ENCODE measurements around the gene ZBTB42. TPM values are rescaled to one million over a fixed set of nuclear protein-coding genes. Genes with fewer than 3 reads are reported as not detected.

ZBTB42 gene
- total RNA-seq, 2 experiments from 2014 or later: 1.3 TPM

DNA sequence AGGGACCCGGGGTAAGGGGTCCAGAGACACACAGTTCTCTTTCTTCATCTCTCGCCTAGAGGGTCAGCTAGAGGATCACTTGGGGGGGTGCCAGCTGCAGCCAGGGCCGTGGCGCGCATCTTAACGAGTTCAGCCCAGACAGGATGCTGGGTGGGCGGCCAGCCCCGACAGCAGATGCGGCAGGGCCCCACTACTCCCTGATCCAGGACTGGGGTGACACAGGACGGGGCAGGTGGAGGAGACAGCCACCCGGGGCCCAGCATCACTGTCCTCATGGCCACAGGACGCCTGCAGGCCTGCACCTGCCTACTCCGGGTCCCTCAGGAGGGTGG lies 18.1 kb upstream of the ZBTB42 start:
- intact Hi-C loops (cut with micrococcal nuclease): no loop called here
- CTCF ChIA-PET: no interaction called here
- Mint-ChIP-seq H3K4me1 (ENCODE audit: low read depth) (peaks cover 11% of the 10 kb centered on the region), H3K27ac (no peak overlapping the region), H3K27me3 (no peaks in the 10 kb centered on the region), H3K4me3 (no peak overlapping the region), H3K36me3 (ENCODE audit: low read depth) (no peaks in the 10 kb centered on the region), H3K9me3 (no peaks in the 10 kb centered on the region)
- TF ChIP-seq CTCF (IDR thresholded peaks at IDR 0.05): no peak
- DNase-seq (no peak), ATAC-seq (no peak)
- POLR2A ChIA-PET: interaction anchor here (0.6 kb wide), 1 partner anchor 60 kb away, joined by 3 read pairs; no protein-coding TSS in a partner anchor

- Mint-ChIP-seq H3K4me3 (no peak overlapping the region), H3K27ac (no peak overlapping the region), H3K27me3 (no peaks in the 10 kb centered on the region), H3K9me3 (no peaks in the 10 kb centered on the region), H3K4me1 (ENCODE audit: low read depth) (peaks cover 14% of the 10 kb centered on the region), H3K36me3 (ENCODE audit: low read depth) (no peaks in the 10 kb centered on the region)
- intact Hi-C loops (cut with micrococcal nuclease): no loop called here
- no peak for TF ChIP-seq CTCF (IDR thresholded peaks at IDR 0.05)
- no peak for ATAC-seq
- DNase-seq: no peak
- ChIA-PET POLR2A (interaction anchor here (1.7 kb wide), 1 partner anchor 11 kb away, joined by 5 read pairs; no protein-coding TSS in a partner anchor), CTCF (no interaction called here)
Observed at GRCh38 chr14:104783484-104784217, 17.2 kb upstream of the ZBTB42 start.

DNA sequence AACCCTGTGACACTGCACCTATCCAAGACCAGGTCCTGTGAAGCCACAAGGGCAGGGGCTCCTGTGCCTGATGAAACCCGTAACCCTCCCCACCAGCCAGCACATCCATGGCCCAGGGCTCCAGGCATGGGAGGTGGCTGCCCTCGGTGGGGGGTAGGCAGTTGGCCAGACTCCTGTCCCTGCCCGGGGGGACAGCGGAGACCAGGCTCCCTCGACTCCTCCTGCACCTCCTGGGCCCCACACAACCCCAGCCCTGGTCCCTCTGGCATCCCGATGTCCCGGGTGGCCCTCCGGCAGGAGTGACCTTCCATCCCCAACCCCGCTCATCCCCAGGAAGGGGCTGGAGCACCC lies 16.7 kb upstream of the ZBTB42 start:
- no peaks in the 10 kb centered on the region for H3K36me3 Mint-ChIP-seq (ENCODE audit: low read depth)
- intact Hi-C loops (cut with micrococcal nuclease): no loop called here
- H3K4me3 Mint-ChIP-seq: no peak overlapping the region
- ChIA-PET CTCF (no interaction called here), POLR2A (interaction anchor here (1.7 kb wide), 1 partner anchor 10 kb away, joined by 5 read pairs; no protein-coding TSS in a partner anchor)
- no peak for ATAC-seq
- no peak for DNase-seq
- no peak for TF ChIP-seq CTCF (IDR thresholded peaks at IDR 0.05)
- H3K27ac Mint-ChIP-seq: no peak overlapping the region
- peaks cover 14% of the 10 kb centered on the region for H3K4me1 Mint-ChIP-seq (ENCODE audit: low read depth)
- no peaks in the 10 kb centered on the region for H3K27me3 Mint-ChIP-seq
- no peaks in the 10 kb centered on the region for H3K9me3 Mint-ChIP-seq

DNA sequence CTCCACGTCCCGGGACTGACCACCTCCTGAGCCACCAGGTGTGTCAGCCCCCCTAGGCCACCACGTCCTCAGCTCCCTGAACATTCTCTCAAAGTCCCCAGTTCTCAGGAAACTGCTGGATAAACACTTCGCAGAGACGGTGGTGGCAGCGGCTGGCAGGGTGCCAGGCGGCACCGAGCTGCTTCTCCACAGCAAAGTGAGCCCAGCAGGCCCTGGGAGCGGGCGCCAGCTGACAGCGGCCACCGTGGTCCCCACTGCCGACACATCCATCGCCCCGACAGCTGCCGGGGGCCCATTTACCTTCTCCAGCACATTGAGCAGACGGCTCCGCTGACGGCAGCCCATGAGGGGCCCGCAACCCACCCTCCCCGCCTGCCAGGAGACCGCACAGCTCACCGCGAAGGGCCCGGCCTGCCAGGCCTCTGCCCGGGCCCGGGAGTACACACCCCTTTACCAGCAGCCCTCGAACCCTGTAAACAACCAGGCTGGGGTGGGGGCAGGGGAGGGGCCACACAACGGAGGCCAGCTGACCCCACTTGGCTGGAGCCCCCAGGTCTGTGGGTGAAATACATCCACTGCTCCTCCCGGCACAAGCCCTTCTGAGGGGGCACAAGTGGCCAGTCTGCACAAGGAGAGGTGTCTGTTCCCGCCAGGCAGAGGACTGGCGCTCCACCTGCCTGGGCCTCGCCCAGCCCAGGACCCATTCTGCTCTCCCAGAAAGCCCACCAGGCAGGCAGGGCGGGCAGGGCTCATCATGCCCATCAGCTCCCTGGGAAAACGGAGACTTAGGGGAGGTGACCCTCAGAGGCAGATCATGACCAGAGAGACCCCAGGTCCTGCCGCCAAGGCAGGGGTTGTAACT lies 15.8 kb upstream of the ZBTB42 start:
- TF ChIP-seq CTCF (IDR thresholded peaks at IDR 0.05): no peak
- Mint-ChIP-seq H3K36me3 (ENCODE audit: low read depth) (no peaks in the 10 kb centered on the region), H3K4me1 (ENCODE audit: low read depth) (peaks cover 14% of the 10 kb centered on the region), H3K27ac (peak overlapping the region; percentile 25), H3K4me3 (no peak overlapping the region), H3K27me3 (no peaks in the 10 kb centered on the region), H3K9me3 (no peaks in the 10 kb centered on the region)
- intact Hi-C loops (cut with micrococcal nuclease): no loop called here
- POLR2A ChIA-PET: interaction anchor here (1.1 to 1.7 kb wide), 2 partner anchors 9 to 11 kb away, joined by 4 to 5 read pairs; no protein-coding TSS in a partner anchor
- ATAC-seq: no peak
- no peak for DNase-seq
- CTCF ChIA-PET: no interaction called here

DNA sequence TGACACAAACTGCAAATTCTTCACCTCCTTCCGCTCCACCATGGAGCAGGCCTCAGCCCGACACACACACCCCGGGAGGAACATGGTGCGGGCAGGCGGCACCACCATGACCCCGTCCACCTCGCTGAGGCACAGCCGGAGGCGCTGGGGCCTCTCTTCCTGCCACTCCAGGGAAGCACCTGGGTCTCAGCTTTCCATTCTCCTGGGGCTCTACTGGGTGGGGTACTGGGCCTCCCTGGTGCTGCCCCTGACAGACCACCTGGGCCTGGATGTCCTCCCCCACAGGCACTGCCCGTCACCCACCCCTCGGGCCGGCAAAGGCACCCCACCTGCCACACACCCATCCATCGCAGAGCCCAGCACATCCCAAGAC lies 15.2 kb upstream of the ZBTB42 start:
- Mint-ChIP-seq H3K27ac (peak overlapping the region; percentile 46), H3K27me3 (no peaks in the 10 kb centered on the region), H3K4me1 (ENCODE audit: low read depth) (peaks cover 14% of the 10 kb centered on the region), H3K9me3 (no peaks in the 10 kb centered on the region), H3K4me3 (no peak overlapping the region), H3K36me3 (ENCODE audit: low read depth) (no peaks in the 10 kb centered on the region)
- DNase-seq (no peak), ATAC-seq (no peak)
- no peak for TF ChIP-seq CTCF (IDR thresholded peaks at IDR 0.05)
- ChIA-PET CTCF (no interaction called here), POLR2A (interaction anchor here (1.1 kb wide), 1 partner anchor 11 kb away, joined by 4 read pairs; no protein-coding TSS in a partner anchor)
- intact Hi-C loops (cut with micrococcal nuclease): no loop called here

Data from activated CD8-positive, alpha-beta T cell treated with anti-CD3 and anti-CD28 coated beads for 36 hours (primary cell).